Measurements from ENCODE around the gene ANO3.

GRCh38 chr11:26321516-26321915 is 10.4 kb upstream of the ANO3 start:
- TF ChIP-seq, protein P1, sequence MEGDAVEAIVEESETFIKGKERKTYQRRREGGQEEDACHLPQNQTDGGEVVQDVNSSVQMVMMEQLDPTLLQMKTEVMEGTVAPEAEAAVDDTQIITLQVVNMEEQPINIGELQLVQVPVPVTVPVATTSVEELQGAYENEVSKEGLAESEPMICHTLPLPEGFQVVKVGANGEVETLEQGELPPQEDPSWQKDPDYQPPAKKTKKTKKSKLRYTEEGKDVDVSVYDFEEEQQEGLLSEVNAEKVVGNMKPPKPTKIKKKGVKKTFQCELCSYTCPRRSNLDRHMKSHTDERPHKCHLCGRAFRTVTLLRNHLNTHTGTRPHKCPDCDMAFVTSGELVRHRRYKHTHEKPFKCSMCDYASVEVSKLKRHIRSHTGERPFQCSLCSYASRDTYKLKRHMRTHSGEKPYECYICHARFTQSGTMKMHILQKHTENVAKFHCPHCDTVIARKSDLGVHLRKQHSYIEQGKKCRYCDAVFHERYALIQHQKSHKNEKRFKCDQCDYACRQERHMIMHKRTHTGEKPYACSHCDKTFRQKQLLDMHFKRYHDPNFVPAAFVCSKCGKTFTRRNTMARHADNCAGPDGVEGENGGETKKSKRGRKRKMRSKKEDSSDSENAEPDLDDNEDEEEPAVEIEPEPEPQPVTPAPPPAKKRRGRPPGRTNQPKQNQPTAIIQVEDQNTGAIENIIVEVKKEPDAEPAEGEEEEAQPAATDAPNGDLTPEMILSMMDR (IDR thresholded peaks at IDR 0.05): no peak
- no peak for TF ChIP-seq POLR2A (IDR thresholded peaks at IDR 0.05)
